Ishikawa (cell line): Measurements from ENCODE around the gene CARHSP1.

Experiments used
- CEBPB ChIP-seq: IDR thresholded peaks from 2 replicates; pipeline ENCODE4 v1.6.1; 2012
- EGR1 ChIP-seq: IDR thresholded peaks from 2 replicates; pipeline ENCODE4 v1.6.1; 2012
- EP300 ChIP-seq: IDR thresholded peaks from 2 replicates; pipeline ENCODE4 v1.6.1; 2012; ENCODE audit warnings: borderline replicate concordance
- FOXM1 ChIP-seq: IDR thresholded peaks from 2 replicates; pipeline ENCODE4 v1.6.1; 2012; ENCODE audit warnings: low read depth, borderline replicate concordance
- MAX ChIP-seq: IDR thresholded peaks from 2 replicates; pipeline ENCODE4 v1.6.1; 2012
- NFIC ChIP-seq: IDR thresholded peaks from 2 replicates; pipeline ENCODE4 v1.6.1; 2012
- RAD21 ChIP-seq: IDR thresholded peaks from 2 replicates; pipeline ENCODE4 v1.6.1; 2012; ENCODE audit warnings: low read depth
- TAF1 ChIP-seq: IDR thresholded peaks from 2 replicates; pipeline ENCODE4 v1.6.1; 2012; ENCODE audit warnings: low read depth, mild to moderate bottlenecking
- TCF12 ChIP-seq: IDR thresholded peaks from 2 replicates; pipeline ENCODE4 v1.6.1; 2012; ENCODE audit warnings: low read depth
- USF1 ChIP-seq: IDR thresholded peaks from 2 replicates; pipeline ENCODE4 v1.6.1; 2012
- YY1 ChIP-seq: IDR thresholded peaks from 2 replicates; pipeline ENCODE4 v1.6.1; 2012; ENCODE audit warnings: low read depth
- ZBTB7A ChIP-seq: IDR thresholded peaks from 2 replicates; pipeline ENCODE4 v1.6.1; 2012; ENCODE audit warnings: low read depth
- TF ChIP-seq, protein P1 (sequence below): IDR thresholded peaks from 2 replicates; pipeline ENCODE4 v1.6.1; 2012; ENCODE audit warnings: low read depth, mild to moderate bottlenecking

DNA sequence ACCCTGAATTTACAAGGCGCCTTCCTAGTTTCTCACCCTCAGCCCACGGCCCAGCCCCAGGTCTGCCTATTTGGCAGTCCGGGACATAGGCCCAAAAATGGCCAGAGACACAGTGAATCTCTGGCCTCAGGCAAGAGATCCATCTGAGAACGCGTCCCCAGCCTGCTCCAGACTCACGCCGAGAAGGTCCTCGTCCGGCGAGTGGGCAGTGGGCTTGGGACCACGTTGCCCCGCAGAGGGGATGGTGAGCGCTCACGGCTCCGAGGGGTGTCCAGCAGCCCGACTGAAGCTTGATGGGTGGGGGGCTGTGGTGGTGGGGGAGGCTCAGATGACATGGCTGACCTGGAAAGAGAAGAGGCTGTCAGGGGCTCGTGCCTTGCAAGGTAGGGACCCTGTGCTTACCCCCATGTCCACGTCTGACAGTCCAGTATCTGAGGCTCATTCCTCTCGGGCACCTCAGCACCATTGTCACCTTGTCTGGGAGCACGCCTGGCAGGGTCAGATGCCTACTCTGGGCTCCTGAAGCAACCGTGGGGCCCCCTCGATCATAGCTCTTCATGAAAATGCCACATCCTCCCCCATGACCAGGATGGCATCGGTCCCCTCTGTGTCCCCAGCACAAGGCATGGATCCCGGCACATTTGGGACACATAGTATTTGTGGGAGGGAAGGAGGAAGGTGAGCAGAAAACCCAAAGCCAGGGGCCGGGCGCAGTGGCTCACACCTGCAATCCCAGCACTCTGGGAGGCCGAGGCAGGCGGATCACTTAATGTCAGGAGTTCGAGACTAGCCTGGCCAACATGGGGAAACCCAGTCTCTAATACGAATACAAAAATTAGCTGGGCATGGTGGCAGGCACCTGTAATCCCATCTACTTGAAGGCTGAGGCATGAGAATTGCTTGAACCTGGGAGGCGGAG is 9.6 kb downstream of the CARHSP1 start:
- TF ChIP-seq TCF12, result no peak
- no peak for TF ChIP-seq TAF1
- TF ChIP-seq EP300, result no peak
- no peak for TF ChIP-seq NFIC
- TF ChIP-seq USF1, result no peak
- TF ChIP-seq RAD21, result no peak
- TF ChIP-seq YY1, result no peak
- TF ChIP-seq, protein P1, sequence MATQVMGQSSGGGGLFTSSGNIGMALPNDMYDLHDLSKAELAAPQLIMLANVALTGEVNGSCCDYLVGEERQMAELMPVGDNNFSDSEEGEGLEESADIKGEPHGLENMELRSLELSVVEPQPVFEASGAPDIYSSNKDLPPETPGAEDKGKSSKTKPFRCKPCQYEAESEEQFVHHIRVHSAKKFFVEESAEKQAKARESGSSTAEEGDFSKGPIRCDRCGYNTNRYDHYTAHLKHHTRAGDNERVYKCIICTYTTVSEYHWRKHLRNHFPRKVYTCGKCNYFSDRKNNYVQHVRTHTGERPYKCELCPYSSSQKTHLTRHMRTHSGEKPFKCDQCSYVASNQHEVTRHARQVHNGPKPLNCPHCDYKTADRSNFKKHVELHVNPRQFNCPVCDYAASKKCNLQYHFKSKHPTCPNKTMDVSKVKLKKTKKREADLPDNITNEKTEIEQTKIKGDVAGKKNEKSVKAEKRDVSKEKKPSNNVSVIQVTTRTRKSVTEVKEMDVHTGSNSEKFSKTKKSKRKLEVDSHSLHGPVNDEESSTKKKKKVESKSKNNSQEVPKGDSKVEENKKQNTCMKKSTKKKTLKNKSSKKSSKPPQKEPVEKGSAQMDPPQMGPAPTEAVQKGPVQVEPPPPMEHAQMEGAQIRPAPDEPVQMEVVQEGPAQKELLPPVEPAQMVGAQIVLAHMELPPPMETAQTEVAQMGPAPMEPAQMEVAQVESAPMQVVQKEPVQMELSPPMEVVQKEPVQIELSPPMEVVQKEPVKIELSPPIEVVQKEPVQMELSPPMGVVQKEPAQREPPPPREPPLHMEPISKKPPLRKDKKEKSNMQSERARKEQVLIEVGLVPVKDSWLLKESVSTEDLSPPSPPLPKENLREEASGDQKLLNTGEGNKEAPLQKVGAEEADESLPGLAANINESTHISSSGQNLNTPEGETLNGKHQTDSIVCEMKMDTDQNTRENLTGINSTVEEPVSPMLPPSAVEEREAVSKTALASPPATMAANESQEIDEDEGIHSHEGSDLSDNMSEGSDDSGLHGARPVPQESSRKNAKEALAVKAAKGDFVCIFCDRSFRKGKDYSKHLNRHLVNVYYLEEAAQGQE, result no peak
- no peak for TF ChIP-seq ZBTB7A
- no peak for TF ChIP-seq FOXM1
- no peak for TF ChIP-seq CEBPB
- no peak for TF ChIP-seq EGR1
- no peak for TF ChIP-seq MAX
